HepG2 (cell line): ENCODE results near the gene TUBB. TPM values are rescaled to one million over a fixed set of nuclear protein-coding genes. Genes with fewer than 3 reads are reported as not detected.
A peak's percentile ranks its signal among the peaks of the same experiment; 100 is the strongest.

Experiments used
- BRF2 ChIP-seq: sonication (generic); formaldehyde crosslinking; IDR thresholded peaks from 2 replicates; pipeline ENCODE4 v1.8.1; 2022; ENCODE audit warnings: mild to moderate bottlenecking, missing genetic modification reagents
- HOXA5 ChIP-seq: sonication (generic); formaldehyde crosslinking; IDR thresholded peaks from 2 replicates; pipeline ENCODE4 v1.4.0; 2020; ENCODE audit warnings: missing genetic modification reagents
- KLF9 ChIP-seq: IDR thresholded peaks from 2 replicates; pipeline ENCODE4 v1.6.1; 2016; ENCODE audit warnings: low read depth
- MEIS2 ChIP-seq: sonication (generic); formaldehyde crosslinking; IDR thresholded peaks from 2 replicates; pipeline ENCODE4 v1.9.0; 2021; ENCODE audit warnings: mild to moderate bottlenecking, missing genetic modification reagents
- MTA1 ChIP-seq: sonication (generic); formaldehyde crosslinking; IDR thresholded peaks from 2 replicates; pipeline ENCODE4 v1.4.0; 2020; ENCODE audit warnings: missing genetic modification reagents, mild to moderate bottlenecking, borderline replicate concordance
- NFIC ChIP-seq: IDR thresholded peaks from 2 replicates; pipeline ENCODE4 v1.6.1; 2012; ENCODE audit warnings: mild to moderate bottlenecking, low read length, inconsistent platforms
- SNAPC4 ChIP-seq: sonication (generic); formaldehyde crosslinking; IDR thresholded peaks from 2 replicates; pipeline ENCODE4 v1.4.0; 2020; ENCODE audit warnings: mild to moderate bottlenecking, missing genetic modification reagents
- SP1 ChIP-seq, 2 experiments: fragments of 450-650 bp in 1 of 2; sonication (generic) in 1 of 2; formaldehyde crosslinking in 1 of 2; IDR thresholded peaks; 2 replicates each; pipeline versions ENCODE4 v1.4.0 to v1.6.1; 2016 to 2020; ENCODE audit warnings: missing genetic modification reagents in 1 of 2
- TEAD2 ChIP-seq: sonication (generic); formaldehyde crosslinking; IDR thresholded peaks from 2 replicates; pipeline ENCODE4 v1.9.0; 2021; ENCODE audit warnings: missing genetic modification reagents
- ZNF138 ChIP-seq: sonication (generic); formaldehyde crosslinking; IDR thresholded peaks from 2 replicates; pipeline ENCODE4 v1.5.0; 2020; ENCODE audit warnings: mild to moderate bottlenecking, low read depth, missing genetic modification reagents
- ZNF510 ChIP-seq: sonication (generic); formaldehyde crosslinking; IDR thresholded peaks from 2 replicates; pipeline ENCODE4 v1.4.0; 2020; ENCODE audit warnings: low read depth, mild to moderate bottlenecking, missing genetic modification reagents
- ZNF687 ChIP-seq: sonication (generic); formaldehyde crosslinking; IDR thresholded peaks from 2 replicates; pipeline ENCODE4 v1.5.1; 2020; ENCODE audit warnings: mild to moderate bottlenecking, missing genetic modification reagents, moderate library complexity
- polyA plus RNA-seq, 8 experiments: library from polyadenylated mRNA; depleted of rRNA in 3 of 8; stranded (reverse) in 7 of 8; unstranded in 1 of 8; fragments of >200 nt; fragmentation: Illumina TruSeq in 4 of 8; extraction: Trizol in 4 of 8; gene quantifications; 2 replicates each; pipeline versions ENCODE4 v1.2.1 to v1.2.3, GENCODE V29; 2011 to 2016; ENCODE audit warnings: low read depth in 4 of 8, missing spikeins in 1 of 8, mixed read lengths in 1 of 8; ENCODE audit not compliant: insufficient read depth in 1 of 8
- total RNA-seq, 5 experiments: library from RNA; depleted of rRNA; stranded (reverse); fragments of >200 nt; fragmentation: Illumina TruSeq; extraction: Trizol; gene quantifications; 2 replicates each; pipeline ENCODE4 v1.2.3, GENCODE V29; 2016; ENCODE audit warnings: low read depth in 1 of 5

TUBB gene
- total and polyA plus RNA-seq, 2 of the 13 experiments (the other 11 are each of a cell fraction or from before 2014, with no cell fraction given) = 911 to 1,163 TPM

- TF ChIP-seq ZNF687 (CRISPR knock-in tag) = peak; percentile 24
- TF ChIP-seq MEIS2 (CRISPR knock-in tag) = no peak
- TF ChIP-seq TEAD2 (CRISPR knock-in tag) = no peak
- TF ChIP-seq NFIC = no peak
- no peak for TF ChIP-seq ZNF510
- TF ChIP-seq KLF9 = 0 out of 2 replicates have a peak, but pooled peaks have one; percentile 6
- 0 out of 2 replicates have a peak, but pooled peaks have one; percentile 27 for TF ChIP-seq BRF2
- no peak for TF ChIP-seq ZNF138
- no peak for TF ChIP-seq SNAPC4 (CRISPR knock-in tag)
- 0 out of 2 replicates have a peak, but pooled peaks have one; percentile 3 for TF ChIP-seq MTA1 (CRISPR knock-in tag)
- TF ChIP-seq SP1 (IDR thresholded peaks at IDR 0.05) = no peak
- no peak for TF ChIP-seq SP1 (CRISPR knock-in tag; IDR thresholded peaks at IDR 0.05)
- TF ChIP-seq HOXA5 = no peak
These were observed 32.3 kb upstream of the TUBB start (continued) for GRCh38 chr6:30687659-30688431.
